ENCODE data around the gene ITGB5.

GRCh38 chr3:124886168-124887056 lies 753 bp downstream of the ITGB5 start:
- TF ChIP-seq EZH2phosphoT487 (IDR thresholded peaks at IDR 0.05; ENCODE audit: borderline replicate concordance, low read length) (no peak), CTCF (conservative IDR thresholded peaks at IDR 0.05; ENCODE audit: low read depth, low read length) (no peak), EZH2 (IDR thresholded peaks at IDR 0.05; ENCODE audit: low read length, unreplicated experiment) (no peak)
